HG03442 (cell line): ENCODE results near the gene NNMT.
"Not testable (repeated sequence)": the region's sequence is repeated elsewhere in the genome, so short reads cannot be mapped to it uniquely, and the experiment has no call there.

Source experiments
- ATAC-seq: cut with Tn5 transposase; IDR thresholded peaks from one replicate; pipeline ENCODE4 v1.9.1; 2021; ENCODE audit warnings: mild to moderate bottlenecking, moderate library complexity; ENCODE audit not compliant: unreplicated experiment

Gene NNMT

DNA sequence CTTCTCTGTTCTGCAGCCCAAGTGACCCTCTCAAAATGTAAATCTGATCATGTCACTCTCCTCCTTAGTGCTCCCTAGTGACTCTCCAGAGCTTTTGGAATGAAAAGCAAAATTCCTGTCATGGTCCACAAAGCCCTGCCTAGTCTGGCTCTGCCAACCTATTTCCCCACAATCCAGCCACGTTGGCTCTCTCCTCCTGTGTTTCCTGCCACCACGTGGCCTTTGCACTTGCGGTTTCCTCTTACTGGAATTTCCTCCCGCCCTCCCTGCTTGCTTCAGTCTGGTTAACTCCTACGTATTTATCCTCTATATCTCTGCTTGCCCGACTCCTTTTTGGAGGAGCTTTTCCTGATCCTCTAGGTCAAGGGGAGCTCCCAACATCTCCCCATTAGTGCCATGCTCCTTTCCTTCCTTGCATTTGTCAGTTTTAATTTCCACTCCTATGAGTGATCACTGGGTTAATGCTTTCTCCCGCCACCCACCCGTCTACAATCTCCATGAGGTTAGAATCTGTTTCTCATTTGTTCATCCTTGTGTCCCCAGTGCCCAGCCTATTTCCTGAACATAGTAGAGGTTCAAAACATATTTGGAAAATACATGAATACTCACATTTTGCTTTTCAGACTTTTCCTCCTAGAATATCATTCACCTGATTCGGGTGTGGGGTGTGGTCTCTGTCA, 11.5 kb downstream of the NNMT start:
- ATAC-seq: no peak

DNA sequence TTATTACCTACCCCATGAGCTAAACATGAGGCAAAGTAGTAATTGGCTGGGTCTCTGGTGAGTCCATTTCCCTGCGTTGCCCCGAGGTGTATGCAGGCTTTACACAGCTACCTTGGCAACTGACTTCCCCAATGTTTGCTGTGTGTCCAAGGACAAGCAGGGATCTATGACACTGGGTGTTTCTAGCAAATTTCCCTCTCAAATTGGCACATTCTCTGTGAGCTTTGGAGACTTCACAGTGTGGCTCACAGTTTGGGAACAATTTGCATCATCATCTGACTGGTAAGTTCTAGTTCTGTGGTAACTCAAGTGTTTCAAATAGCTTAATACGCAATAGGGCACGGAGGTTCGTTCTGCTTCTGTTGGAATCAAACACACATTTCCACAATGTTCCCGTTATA, 12.5 kb downstream of the NNMT start:
- ATAC-seq: no peak

DNA sequence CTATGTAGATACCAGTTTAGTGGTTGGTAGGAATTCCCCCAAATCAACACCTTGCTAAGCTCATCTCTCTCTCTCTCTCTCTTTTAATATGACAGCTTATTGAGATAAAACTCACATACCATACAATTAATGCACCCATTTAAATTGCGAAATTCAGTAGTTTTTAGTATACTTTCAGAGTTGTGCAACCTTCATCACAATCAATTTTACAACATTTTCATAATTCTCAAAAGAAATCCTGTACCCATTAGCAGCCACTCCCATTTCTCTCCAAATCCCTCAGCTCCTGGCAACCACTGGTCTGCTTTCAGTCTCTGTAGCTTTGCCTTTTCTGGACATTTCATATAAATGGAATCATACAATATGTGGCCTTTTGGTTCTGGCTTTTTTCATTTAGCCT, 13.3 kb downstream of the NNMT start:
- no peak for ATAC-seq

DNA sequence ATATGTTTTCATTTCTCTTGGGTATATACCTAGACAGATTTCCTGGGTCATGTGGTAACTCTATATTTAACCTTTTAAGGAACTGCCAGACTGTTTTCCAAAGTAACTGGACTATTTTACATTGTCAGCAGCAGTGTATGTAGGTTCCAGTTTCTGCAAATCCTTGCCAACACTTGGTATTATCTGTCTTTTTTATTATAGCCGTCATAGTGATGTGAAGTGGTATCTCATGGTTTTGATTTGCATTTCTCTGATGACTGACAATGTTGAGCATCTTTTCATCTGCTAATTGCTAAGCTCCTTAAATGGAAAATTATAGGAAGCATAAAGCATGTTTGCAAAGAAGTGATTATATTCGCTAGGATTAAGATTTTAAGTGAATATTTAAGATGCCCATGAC, 13.9 kb downstream of the NNMT start:
- no peak for ATAC-seq

DNA sequence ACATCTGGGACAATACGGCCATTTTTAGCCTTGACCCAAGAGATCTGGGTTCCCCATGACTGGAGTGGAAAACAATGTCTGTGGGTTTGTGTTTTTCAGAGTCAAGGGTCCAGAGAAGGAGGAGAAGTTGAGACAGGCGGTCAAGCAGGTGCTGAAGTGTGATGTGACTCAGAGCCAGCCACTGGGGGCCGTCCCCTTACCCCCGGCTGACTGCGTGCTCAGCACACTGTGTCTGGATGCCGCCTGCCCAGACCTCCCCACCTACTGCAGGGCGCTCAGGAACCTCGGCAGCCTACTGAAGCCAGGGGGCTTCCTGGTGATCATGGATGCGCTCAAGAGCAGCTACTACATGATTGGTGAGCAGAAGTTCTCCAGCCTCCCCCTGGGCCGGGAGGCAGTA, 15.7 kb downstream of the NNMT start:
- no peak for ATAC-seq

DNA sequence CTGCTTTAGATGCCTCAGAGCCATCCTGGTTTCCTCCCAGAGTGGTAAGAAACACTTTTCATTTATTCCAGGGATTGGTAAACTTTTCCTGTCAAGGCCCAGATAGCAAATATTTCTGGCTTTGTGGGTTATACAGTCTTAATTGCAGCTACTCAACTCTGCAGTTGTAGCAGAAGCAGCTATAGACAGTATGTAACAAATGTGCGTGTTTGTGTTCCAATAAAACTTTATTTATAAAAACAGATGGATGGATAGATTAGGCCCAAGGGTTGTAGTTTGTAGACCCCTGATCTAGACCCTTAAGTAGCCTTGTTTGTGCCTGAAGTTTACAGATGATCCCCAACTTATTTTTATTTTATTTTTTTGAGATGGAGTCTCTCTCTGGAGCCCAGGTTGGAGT, 17.9 kb downstream of the NNMT start:
- ATAC-seq: no peak

DNA sequence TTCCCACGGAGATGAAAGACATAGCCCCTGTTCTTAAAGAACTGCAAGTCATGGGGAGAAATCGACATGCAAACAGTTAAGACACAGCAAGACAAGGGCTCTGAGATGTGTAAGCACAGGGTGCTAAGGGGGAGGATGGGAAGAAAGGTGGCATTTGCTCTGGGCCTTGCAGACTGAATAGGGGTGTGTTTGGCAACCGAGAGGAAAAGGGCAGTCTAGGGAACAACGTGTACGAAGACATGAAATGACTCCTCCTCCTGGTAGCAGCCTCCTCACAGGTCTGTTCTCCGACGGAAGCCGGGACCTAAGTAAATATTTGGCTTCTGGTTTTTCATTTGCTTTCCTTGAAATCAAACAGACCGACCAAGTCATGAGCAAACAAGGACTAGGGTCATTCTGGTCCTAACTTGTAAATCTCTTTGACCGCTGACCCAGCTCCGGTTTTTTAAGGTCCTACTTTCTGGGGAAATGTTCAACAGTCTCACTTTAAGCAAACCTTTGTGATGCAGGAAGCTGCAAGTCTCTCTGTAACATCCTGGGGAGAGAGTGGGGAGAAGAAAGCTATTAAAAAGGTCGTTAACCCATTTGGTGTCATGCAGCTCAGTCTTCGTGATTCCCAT, 19.7 kb downstream of the NNMT start:
- no peak for ATAC-seq

DNA sequence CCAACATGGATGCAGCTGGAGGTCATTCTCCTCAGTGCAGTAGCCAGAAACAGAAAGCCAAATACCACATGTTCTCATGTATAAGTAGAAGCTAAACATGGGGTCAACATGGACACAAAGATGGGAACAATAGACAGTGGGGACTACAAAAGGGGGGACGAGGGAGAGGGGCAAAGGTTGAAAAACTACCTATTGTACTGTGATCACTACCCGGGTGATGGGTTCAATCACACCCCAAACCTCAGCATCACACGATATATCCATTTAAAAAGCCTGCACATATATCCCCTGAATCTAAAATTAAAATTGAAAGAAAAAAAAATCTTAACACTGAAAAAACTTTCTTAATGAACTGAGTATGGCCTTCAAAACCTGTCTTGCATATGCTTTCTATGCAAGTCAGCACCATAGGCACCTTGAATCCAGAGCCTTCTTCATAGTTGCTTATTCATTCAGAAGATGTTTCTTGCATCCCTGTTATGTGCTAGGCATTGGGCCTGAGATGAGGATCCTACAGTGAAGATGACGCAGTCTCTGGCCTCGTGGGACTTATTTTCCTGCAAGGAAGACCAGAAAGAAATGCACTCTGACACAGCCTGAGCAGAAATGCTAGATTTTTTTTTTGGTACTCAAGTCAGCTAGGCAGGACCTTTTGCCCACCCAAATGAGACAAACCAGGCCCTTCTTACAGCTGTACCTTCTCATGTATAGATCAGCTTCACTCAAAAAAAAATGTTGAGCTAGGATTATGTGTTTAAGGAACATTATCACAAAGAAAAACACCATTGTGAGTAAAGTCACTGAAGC, 21.0 kb downstream of the NNMT start:
- no peak for ATAC-seq

DNA sequence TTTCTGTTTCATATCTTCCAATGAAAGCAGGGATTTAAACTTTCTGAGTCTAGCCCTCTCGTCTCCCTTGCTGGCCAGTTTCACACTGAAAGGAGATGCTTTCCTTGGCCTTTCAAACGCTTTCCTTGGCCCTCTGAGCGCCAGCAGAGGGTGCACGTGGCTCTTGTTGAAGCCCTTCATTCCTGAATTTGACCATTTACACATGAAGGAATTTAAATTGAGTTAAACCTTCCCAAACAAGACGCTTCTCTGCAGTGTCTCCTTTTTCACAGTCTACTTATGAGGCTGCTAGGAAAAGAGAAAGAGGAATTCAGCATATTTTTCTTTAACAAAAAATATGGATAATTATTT, 21.6 kb downstream of the NNMT start:
- no peak for ATAC-seq

DNA sequence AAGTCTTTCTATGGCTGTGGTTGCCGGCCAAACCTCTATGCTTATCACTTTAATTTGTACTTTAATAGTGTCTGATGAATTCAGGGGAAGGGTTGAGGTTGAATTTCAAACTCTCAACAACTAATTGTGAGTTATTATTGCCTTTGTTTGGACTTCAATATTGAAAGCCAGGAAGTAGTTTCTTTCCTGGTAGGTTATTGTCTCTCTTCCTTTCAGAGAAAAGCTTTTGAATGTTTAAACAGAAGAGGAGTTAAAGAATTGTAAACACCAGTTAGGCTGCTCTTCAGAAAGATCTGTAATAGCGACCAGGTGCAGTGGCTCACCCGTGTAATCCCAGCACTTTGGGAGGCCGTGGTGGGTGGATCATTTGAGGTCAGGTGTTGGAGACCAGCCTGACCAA, 22.2 kb downstream of the NNMT start:
- no peak for ATAC-seq

DNA sequence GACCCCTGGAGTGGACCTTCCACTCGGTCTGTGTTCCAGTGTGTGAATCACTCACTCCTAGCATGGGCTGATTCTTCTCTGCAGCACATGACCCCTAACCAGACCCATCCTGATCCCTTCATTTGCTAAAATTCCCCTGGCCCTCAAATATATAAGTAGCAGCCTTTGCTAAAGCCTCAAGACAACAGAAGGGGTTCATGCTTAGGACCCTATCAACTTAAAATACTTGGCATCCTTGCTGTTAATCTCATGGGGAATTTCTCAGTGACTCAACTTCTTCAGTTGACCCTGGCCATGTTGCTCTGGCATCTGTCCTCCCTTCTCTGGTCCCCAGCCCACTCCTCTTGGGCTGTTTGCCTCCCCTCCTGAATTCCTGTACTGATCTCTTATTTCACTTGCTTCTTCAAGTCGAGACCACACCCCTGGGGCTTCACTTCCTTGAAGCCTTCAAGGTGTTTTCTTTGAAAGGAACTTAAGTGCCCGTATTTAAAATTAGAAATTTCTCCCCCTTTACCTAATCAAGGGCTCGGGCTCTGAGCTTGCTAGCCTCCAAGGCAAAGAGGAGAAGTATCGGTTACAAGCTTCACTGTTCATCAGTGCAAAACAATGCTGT, 23.6 kb downstream of the NNMT start:
- ATAC-seq: no peak

DNA sequence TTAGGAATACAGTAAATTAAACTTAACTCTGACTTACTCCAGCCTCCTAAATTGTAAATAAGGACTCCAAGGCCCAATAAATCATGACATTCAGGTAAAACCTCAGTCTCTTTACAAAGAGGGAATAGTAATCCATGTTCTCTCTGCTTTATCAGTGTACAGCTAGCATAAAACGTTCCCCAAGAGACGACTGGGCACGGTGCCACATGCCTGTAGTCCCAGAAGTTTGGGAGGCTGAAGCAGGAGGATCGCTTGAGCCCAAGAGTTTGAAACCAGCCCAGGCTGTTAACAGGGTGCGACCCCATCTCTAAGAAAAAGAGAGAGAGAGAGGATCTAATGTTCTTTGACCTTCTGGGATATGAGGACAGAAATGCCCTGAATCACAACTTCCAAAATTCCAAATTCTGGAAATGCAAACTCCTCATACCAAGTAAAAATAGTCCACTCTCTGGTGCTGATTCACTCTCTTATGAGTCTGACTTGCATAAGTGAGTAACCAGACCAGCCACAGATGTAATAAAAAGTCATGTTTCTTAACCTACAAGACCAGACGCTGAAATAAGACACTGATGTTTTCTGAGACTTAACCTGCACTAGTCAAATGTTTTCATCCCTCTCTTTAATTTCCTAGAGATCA, 25.5 kb downstream of the NNMT start:
- no peak for ATAC-seq

DNA sequence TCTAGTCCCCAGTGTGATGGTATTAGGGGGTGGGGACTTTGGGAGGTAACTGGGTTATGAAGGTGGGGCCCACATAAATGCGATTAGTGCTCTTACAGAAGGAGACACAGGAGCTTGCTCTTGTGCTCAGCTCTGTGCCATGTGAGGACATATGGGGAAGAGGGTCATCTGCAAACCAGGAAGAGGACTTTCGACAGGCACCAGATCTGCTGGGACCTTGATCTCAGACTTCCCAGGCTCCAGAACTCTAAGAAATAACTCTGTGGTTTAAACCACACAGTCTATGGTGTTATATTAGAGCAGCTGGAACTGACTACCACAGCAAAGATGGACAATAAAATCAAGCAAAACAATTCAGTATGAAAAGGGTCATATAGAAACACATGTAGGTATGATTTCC, 26.7 kb downstream of the NNMT start:
- ATAC-seq: no peak

DNA sequence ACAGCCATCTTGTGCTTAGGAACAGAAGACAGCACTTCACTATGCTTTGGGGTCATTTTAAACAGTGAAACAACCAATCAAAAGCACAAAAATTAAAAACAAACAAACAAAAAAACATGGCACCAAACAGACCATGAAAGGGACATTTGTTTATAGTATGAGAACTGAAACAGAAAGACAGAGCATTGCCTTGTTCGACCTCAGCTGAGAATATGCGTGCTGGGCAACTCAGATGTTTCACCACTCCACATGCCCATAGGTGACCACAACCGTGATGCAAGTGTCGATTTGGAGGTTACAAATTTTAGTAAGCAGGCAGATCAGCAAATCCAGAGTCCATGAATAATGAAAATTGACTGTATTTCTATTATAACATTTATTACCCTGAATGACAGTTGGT, 30.0 kb downstream of the NNMT start:
- ATAC-seq: no peak

DNA sequence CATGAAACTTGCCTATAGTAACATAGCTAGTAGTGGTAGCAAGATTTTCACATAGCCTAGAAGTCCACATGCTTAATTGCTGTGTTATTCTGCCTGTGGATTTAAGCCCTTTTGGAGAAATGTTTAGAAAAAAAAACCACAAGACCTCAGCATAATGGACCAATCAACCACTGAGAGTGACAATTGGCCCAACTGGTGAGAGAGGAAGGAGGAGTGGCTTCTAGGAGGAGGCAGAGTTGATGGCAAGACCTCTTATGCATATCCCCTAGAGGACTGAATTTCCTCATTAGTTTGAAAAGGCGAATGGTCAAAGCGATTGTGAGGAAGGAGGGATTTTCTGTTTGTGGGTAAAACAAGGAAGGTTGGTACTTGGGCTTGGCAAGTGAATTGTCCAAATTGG, 30.6 kb downstream of the NNMT start:
- ATAC-seq: no peak

DNA sequence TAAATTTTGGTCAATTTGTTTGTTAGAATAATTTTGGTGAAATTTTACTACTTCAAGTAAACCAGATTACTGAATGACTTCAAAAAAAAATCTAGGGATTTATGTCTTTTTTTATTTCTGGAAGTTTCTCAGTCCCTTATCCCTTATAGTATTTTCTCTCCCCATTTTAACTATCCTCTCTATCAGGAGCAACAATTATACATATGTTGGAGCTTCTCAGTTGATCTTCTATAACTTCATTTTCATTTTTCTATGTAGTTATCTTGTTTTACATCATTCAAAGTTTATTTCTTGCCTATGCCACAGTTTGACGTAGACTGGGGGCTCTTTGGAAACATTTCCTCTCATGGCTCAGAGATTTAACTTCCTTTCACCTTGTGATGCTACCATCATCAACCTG, 34.2 kb downstream of the NNMT start:
- ATAC-seq: no peak

DNA sequence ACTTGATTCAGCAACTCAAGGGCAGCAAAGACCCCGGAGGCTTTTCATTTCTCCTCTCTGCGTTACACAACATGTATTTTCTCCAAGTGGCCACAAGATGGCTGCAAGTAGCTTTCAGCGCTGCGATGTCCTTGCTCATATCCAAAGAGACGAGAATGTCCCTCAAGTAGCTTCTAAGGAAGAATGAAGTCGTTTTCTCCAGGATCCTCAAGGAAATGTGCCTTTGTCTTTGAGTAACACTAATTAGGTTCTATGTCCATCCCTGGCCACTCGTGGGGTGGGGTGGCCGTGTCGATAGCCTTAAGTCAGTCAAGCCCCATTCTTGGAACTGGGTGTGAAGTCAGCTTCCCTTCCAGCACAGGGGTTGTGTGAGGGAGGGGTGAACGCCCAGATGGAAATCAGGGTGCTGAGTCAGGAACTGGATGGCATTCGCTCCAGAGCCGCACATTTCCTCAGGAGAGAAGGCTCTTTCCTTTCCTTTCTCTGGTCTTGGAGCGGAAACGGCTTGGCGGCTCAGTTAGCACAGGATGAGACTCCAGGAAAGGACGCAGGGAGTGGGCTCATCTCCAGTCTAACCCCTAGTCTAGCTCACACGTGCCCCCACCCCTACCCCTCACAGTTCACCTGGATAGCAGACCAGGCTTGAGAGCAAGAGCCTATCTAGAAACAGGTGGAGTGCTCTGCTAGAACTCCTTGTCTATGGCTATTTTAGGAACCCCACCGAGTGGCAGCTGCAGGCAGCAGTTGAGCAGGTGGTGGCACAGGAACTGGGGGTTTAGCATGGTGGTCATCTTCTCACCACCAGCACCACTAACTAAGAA, 44.3 kb downstream of the NNMT start:
- no peak for ATAC-seq

DNA sequence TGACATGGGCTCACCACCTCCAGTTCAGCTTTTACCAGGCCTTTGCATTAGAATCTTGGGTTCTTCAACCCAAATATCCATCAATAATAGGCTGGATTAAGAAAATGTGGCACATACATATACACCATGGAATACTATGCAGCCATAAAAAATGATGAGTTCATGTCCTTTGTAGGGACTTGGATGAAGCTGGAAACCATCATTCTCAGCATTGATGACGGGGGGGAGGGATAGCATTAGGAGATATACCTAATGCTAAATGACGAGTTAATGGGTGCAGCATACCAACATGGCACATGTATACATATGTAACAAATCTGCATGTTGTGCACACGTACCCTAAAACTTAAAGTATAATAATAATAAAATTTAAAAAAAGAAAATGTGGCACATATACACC, 45.5 kb downstream of the NNMT start:
- not testable (repeated sequence) for ATAC-seq

DNA sequence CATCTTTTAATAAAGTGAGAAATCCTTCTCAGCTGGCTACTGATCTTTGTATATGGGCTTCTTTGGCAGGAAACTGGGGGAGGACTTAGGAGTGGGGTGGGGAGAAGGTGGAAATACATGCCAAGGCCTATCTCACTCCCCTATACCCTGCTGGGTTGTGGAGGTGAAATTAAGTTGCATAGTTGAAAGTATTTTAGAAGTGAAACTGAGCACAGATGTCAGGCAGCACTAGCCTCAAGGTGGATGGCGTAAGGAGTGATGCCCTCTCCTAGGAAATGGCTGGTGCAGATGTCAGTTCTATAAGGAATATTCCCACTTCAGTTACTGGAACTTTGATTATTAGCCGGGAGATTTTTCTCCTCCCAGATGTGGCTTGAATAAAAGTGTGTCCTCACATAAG, 46.3 kb downstream of the NNMT start:
- ATAC-seq: no peak

DNA sequence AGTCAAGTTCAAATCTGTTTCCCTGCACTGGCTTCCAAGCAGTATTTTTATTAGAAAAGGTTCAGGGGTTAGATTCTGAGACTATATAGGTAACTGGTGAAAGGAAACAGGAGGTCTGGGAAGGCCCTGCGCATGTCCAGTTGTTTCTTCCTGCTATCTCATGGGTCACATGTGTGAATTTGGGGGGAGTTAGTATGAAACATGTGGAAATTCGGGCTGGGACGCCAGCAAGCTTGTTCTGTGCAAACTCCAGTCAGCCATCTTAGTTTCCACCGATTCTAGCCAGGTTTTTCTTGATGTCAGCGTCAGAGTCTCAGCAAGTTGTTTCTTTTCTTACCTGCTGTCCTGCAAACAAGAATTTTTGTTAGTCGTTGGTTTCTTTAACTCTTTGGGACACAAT, 46.8 kb downstream of the NNMT start:
- no peak for ATAC-seq

DNA sequence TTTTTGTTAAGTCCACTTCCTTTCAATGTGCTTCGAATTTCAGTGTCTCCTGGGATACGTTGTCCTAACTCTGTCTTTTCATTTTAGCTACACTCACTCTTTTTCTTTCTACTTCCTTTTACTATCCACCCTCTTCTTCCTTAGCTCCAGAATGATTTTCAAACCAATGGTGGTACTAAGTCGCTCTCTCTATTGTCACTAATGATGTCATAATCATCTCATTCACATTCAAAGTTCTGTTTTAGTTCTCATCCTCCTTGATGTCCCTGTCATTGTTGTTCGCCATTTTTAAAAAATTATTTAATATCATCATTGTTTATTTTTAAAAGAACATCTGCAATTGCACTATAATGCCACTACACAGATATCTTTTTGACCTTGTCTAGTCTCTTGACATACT, 47.3 kb downstream of the NNMT start:
- no peak for ATAC-seq
